ENCODE results near the gene MMP3.

DNA sequence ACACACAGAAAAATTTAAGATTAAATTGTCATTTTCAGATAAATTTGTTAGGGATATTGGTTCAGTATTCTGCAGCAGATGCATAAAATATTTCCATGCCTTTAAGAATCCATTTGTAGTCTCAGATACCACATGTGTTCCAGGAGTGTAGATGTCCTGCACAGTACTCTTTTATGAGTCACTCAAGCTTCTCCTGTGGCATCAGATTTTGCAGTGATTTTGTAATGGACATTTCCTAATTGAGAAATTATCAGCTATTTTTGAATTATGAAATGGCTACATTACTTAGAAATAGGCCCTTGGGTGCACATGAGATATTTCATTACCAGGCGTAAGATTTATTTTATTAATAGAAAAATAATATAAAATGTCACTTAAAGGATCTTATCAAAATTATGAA, 18.9 kb downstream of the MMP3 start:
- no peak for TF ChIP-seq CTCF (IDR thresholded peaks at IDR 0.05)
- no peak for TF ChIP-seq POLR2A (IDR thresholded peaks at IDR 0.05)
